Transverse colon (tissue), 4 donors: ENCODE measurements around the gene PRKCH.

Source experiments
- CTCF ChIP-seq, 5 experiments: fragments of 200-600 bp in 3 of 5; fragments of 450-650 bp in 2 of 5; sonication (generic) in 3 of 5; IDR thresholded peaks; 1 replicate in 2 of 5; 2 replicates in 3 of 5; pipeline ENCODE4 v1.5.1; 2016 to 2017; ENCODE audit warnings: antibody characterized with exemption in 5 of 5, inconsistent platforms in 3 of 5, mild to moderate bottlenecking in 2 of 5, moderate library complexity in 1 of 5
- EP300 ChIP-seq: sonication (generic); formaldehyde crosslinking; IDR thresholded peaks from one replicate; pipeline ENCODE4 v1.6.1; 2017; ENCODE audit warnings: antibody characterized with exemption, low read depth
- POLR2A ChIP-seq: fragments of 450-650 bp; IDR thresholded peaks from one replicate; pipeline ENCODE4 v1.6.1; 2016; ENCODE audit warnings: antibody characterized with exemption, mild to moderate bottlenecking, moderate library complexity
- POLR2AphosphoS5 ChIP-seq, 3 donors: sonication (generic); formaldehyde crosslinking; IDR thresholded peaks; one replicate each; pipeline ENCODE4 v1.6.1; 2016; ENCODE audit warnings: antibody characterized with exemption in 3 of 3

GRCh38 chr14:61470261-61470960, 149.0 kb downstream of the PRKCH start:
- TF ChIP-seq CTCF (IDR thresholded peaks at IDR 0.05) (no peak), POLR2A (no peak), EP300 (no peak), POLR2AphosphoS5 (IDR thresholded peaks at IDR 0.05) (no peak)
